ENCODE measurements around the gene TFB1M.
A peak's percentile ranks its signal among the peaks of the same experiment; 100 is the strongest.
"Not testable (repeated sequence)": the region's sequence is repeated elsewhere in the genome, so short reads cannot be mapped to it uniquely, and the experiment has no call there.

TFB1M gene

DNA sequence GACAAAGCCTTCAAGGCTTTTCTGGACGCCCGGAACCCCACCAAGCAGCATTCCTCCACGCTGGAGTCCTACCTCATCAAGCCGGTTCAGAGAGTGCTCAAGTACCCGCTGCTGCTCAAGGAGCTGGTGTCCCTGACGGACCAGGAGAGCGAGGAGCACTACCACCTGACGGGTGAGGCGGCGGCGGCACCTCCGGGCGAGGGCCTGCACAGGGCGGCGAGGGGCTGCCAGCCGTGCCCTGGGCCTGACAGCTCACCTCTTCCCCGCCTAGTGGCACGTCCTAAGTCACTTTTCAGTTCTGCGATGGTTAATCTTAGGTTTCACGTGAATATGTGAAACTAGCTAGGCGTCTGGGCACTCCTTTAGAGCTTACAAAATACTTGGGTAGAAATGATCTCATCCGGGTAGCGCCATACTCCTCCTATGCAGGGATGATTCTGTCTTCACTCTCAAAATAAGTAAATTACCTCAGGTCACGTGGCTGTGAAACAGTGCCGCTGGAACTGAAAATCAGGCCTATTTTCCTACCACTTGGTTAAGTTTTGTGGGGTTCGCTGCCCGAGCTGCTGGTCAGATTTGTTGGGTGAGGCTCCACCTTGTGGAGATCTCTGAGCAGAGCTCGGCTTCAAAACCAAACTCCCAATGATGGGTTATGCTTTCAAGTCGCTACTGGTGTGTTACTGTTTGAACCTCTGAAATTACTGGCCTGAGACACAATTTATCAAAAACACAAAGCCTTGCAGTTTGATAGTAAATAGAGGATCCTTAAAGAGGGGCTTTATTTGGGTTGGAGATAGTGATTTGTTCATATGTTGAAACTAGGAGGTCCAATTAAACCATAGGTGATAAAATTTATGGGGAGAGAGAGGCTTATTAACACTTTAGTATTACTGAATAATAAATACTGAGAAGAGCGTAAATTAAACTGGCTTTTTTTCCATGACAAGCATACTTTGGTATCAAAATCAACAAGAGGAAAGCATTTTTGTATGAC lies 66.0 kb downstream of the TFB1M start:
- peak overlapping the region in 1 of 7 experiments; percentile 11 for H3K4me3 ChIP-seq

DNA sequence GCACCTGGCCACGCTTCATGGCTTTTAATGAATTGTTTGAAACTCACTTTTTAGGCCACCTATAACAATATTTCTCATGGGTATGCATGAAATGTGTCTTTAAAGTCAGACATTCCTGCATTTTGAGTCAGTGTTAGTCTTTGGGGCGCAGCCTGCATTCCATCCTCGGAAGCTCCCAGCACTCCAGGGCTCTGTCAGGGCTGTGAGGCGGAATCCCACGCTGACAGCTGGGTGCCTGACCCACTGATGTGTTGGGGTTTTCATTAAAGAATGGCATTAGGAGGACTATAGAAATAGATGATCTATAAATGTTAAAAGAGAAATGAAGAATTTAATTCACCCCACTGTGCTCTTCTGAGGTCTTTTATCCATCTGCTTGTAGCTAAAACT lies 66.7 kb downstream of the TFB1M start:
- Histone ChIP-seq H3K4me3 (no peak overlapping the region), H3K27ac (peak overlapping the region in 1 of 21 experiments; percentile 28)

More for the DNA sequence above, 66.0 kb downstream of the TFB1M start:
- peak overlapping the region in 1 of 21 experiments; percentile 28 for H3K27ac ChIP-seq

DNA sequence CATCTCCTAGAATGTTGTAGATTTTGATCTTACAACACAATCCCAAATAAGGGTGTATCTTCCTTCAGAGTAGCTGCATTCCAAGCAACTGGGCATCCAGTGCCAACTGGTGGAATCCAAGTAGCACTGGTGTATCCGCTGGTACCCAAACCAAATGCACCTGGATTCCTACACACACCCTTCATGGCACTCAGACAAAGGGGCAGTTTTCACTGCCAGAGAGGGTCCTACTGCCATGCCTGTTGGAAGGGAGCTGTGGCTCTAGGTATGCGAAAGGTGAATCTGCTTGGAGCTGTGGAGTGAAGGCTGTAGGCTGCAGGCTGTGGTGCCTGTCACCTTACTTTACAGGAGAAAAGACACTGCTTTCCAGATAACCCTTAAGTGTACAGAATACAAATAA lies 67.5 kb downstream of the TFB1M start:
- no peak overlapping the region for H3K4me3 ChIP-seq
- no peak overlapping the region for H3K27ac ChIP-seq

DNA sequence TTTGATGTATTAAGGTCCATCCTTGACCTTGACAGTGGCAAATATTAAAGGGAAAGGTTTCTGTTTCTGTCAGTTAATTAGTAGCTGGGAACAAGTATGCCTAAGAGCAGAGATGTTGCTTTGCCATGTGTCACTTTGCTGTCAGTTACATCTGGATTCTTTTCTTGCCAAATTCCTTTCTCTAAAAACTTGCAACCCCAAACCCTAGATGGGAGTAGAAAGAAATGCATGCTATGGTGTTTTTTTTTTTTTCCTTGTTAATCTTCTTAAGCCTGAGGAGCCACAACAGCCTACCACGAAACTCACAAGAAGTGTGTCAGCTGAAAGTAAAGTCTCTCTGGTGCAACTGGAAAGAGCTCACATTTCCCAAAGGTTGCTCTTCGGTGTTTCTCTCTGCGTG lies 68.5 kb downstream of the TFB1M start:
- no peak overlapping the region for H3K4me3 ChIP-seq
- no peak overlapping the region for H3K27ac ChIP-seq

DNA sequence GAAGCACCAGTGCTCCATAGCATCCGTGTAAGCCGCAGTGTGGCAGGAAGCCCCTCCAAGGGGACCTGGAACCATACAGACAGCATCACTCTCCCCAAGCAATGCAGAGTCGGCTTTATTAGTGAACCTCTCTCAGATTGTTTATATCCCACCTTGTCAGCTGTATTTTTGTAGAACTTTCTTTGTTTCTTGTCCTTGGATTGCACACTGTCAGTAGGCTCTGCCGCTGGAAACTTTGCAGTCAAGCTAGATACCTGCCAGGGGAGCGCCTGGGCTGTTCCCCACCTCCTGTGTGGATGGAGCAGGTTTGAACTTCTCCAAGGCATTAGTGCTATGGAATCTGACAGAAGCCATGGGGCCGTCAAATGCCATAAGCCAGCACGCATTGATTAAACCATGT lies 69.1 kb downstream of the TFB1M start:
- H3K27ac ChIP-seq = no peak overlapping the region
- no peak overlapping the region for H3K4me3 ChIP-seq

DNA sequence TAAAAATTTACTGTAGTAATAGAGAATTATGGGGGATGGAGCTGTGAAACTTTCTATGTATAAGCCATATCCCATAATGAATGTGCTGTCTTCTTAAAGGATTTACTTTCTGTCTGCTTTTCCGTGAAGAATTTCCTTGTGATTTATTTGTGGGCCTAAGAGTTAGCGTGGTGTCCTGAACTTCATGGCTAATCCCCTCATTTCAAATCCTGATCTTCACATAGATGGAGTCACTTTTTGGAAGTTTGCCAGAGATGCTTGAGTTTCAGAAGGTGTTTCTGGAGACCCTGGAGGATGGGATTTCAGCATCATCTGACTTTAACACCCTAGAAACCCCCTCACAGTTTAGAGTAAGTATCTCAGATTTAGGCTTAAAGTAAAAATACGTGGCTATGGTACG lies 69.8 kb downstream of the TFB1M start:
- Histone ChIP-seq H3K27ac (no peak overlapping the region), H3K4me3 (no peak overlapping the region)

DNA sequence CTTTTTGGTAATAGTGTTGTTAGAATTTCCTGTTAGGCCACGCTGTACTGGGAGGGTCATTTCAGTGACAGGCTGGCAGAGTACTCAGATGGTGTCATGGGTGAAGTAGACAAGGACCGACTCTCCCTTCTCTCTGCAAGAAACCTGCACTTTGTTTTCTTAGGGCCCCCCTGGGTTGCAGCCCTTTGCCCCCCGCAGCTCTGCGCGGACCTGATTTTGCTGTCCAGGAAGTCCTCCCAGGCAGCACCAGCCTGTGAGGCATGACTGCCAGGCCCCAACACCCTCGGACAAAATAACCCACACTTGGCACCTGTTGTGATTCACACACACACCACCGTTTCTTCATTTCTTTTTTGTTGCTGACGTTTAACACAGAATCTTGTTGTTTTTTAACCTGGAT lies 72.3 kb downstream of the TFB1M start:
- Histone ChIP-seq H3K27ac (no peak overlapping the region), H3K4me3 (no peak overlapping the region)

DNA sequence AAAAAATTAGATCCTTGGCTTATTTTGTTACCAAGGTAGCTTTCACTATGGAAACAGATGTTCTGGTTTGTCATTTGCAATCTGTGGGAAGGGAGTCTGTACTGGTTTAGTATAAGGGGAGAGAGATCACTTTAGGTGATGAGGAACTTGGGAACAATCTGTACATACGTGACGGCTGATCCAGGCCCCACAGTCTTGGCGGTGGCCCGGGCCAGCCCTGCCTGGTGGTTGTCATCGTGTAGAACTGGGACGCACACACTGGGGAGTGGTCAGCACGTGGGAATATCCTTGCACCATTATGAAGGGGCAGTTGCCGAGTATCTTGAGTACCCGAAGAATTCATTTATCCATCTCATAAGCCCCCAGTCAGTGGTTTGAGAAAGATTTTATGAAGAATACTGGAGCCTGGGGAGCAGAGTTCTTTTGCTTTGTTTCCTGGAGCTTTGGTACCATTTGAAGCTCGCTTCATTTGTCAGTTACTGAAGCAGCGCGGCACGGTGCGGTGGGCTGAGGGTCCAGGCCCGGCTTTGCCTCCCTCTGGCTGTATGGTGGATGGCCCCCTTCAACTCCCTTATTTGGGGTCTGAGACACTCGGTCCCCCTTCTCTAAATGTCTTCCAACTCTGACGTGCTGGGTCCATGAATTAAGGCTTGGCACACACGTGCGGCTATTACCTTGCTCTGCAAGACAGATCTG lies 73.2 kb downstream of the TFB1M start:
- H3K27ac ChIP-seq = no peak overlapping the region
- H3K4me3 ChIP-seq = no peak overlapping the region

DNA sequence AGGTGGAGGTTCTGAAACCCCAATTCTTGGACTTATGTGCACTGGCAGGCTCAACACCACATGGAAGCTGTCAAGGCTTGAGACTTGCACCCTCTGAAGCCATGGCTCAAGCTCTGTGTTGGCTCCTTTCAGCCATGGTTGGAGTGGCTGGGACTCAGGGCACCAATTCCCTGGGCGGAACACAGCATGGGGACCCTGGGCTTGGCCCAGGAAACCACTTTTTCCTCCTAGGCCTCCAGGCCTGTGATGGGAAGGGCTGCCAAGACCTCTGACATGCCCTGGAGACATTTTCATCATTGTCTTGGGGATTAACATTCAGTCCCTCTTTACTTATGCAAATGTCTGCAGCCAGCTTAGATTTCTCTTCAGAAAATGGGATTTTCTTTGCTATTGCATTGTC lies 76.7 kb downstream of the TFB1M start:
- Histone ChIP-seq H3K4me3 (no peak overlapping the region), H3K27ac (no peak overlapping the region)

DNA sequence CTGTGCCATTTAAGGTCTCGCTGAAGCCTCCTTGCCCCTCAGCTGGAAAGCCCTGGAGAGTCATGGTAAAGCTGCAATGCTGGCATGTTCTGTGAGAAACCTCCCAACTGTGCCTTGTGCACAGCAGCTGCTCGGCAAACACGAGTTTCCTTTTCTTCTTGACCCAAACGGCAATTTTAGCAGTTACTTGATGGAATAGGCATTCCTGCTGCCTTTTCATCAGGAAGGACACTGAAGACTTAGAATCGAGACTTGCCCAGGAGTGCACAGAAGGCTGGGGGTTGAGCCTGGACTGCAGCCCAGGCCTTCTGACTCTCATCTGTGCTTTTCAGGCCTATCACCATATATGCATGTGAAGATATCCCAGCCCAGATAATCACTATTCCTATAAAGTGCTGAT lies 79.2 kb downstream of the TFB1M start:
- H3K4me3 ChIP-seq = no peak overlapping the region
- no peak overlapping the region for H3K27ac ChIP-seq

DNA sequence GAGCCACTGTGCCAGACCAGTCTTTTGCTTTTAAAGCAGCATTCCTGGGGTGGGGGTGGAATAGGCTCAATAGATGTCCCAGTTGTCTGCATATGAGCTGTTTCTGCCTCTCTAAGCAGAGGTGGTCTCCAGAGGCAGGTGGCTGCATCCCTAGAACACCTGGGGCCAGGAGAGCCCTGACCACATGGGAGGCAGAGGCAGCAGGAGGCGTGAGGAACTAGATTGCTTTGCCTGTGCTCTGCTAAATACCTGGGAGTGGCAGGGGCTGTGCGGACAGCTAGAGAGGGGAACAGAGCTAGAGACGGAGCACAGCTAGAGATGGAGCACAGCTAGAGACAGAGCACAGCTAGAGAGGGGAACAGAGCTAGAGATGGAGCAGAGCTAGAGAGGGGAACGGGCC lies 79.6 kb downstream of the TFB1M start:
- Histone ChIP-seq H3K27ac (no peak overlapping the region), H3K4me3 (no peak overlapping the region)

DNA sequence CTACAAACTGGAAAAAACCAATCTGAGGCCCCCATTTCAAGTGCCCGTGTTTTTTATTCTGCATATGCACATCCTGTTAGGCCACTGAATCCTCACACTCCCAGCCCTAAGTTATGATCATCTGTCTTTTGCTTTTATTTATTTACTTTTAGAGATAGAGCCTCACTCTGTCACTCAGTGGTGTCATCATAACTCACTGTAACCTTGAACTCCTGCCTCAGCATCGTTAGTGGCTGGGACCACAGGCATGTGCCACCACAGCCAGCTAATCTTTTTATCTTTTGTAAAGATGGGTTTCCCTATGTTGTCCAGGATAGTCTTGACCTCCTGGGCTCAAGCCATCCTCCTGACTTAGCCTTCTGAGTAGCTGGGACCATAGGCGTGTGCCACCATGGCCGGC lies 80.1 kb downstream of the TFB1M start:
- no peak overlapping the region for H3K27ac ChIP-seq

DNA sequence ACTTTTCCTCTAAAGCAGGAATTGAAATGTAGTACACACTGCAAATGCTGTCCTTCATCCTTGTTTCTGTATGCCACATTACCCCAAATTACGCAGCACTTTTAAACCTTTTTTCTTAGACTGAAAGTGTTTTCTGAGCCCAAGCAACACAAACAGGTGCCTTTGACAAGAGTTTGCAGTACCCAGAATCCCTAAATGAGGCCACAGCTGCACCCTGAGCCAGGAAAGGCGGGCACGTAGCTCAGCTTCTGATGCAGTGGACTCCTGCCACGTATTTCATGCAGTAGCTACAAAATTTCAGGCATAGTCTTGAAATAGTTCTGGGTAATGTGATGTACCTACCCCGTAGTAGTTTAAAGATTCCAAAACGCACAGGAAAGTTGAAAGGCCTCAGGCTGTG lies 81.4 kb downstream of the TFB1M start:
- H3K27ac ChIP-seq = no peak overlapping the region
- no peak overlapping the region for H3K4me3 ChIP-seq

More for the DNA sequence above, 80.1 kb downstream of the TFB1M start:
- no peak overlapping the region for H3K4me3 ChIP-seq

DNA sequence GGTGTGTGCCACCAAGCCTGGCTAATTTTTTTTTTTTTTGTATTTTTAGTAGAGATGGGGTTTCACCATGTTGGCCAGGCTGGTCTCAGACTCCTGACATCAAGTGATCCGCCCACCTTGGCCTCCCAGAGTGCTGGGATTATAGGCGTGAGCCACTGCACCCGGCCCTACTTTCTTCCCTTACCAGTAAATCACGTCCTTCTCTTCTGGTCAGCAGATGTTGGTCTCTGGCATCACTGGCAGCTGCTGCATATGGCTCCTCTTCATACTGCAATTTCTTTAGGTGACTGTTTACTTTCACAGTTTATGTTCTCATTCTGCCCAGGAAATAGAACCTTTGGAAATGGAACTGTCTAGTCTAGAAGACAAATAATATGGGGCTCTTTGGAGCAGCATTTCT lies 83.3 kb downstream of the TFB1M start:
- H3K4me3 ChIP-seq, H3K27ac ChIP-seq: not testable (repeated sequence)

DNA sequence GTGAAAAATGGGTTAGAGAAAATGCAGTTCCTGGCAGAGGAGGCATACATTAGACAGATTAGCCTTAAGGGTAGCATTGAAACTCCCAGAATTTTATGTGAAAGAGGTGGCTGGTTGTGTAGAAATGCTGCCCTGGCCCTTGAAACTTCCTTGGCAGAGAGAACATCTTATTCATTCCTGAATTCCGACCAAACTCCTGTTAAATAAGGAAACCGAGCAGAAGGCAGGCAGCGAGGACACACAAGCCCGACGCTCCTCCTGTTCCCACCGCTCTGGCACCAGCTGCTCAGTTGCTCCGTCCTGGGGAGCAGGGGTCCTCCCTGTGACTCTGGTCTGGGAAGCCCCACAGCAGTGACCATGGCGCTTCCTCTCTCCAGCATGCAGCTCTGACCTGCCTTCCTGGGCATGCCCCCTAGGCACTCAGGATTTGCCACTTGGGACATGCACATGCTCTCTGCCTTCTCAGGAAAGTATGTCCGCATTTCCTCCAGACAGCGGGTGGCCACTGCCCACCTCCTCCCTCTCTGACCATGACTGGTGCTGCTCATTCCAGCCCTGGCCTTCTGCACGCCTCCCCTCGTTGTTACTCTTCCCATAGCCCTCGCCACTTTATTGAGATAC lies 85.6 kb downstream of the TFB1M start:
- H3K4me3 ChIP-seq = no peak overlapping the region
- H3K27ac ChIP-seq = peak overlapping the region in 1 of 21 experiments; percentile 26

DNA sequence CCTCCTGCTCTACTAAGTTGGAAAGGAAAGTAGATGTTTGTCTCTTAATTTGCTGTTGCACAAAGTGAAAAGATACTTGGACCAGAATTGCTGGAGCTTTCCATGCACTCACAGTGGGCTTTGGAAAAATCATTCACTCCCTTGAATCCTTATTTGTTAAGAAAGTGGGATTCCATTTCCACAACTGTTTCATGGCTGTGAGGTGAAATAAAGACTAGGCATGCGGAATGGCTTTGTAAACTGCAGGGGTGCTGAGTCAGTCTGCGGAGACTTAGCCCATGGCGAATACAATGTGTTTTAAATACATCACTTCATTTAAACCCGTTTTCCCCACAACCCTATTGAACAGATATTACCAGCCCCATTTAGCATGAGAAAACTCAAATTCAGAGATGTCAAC lies 87.2 kb downstream of the TFB1M start:
- H3K27ac ChIP-seq = no peak overlapping the region

DNA sequence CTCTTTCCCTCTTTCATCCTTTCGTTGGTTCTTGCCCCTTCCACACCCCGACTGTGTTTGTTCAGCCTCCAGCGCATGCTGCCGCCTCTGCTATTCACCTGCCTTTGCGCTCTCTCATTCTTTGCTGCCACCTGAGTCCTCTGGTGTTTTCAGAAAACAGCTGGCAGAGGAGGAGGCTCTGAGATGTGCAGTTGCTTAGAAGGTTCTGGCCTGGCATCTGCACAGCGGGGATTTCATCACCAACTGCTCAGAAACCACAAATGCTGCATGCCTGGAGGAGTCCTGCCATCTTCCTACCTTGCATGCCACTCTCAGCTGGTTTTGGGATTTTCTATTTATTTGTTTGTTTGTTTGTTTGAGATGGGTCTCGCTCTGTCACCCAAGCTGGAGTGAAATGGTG lies 89.7 kb downstream of the TFB1M start:
- no peak overlapping the region for H3K4me3 ChIP-seq
- peak overlapping the region in 7 of 21 experiments; percentile 12 to 74 (median 34) for H3K27ac ChIP-seq

More for the DNA sequence above, 87.2 kb downstream of the TFB1M start:
- H3K4me3 ChIP-seq = no peak overlapping the region

DNA sequence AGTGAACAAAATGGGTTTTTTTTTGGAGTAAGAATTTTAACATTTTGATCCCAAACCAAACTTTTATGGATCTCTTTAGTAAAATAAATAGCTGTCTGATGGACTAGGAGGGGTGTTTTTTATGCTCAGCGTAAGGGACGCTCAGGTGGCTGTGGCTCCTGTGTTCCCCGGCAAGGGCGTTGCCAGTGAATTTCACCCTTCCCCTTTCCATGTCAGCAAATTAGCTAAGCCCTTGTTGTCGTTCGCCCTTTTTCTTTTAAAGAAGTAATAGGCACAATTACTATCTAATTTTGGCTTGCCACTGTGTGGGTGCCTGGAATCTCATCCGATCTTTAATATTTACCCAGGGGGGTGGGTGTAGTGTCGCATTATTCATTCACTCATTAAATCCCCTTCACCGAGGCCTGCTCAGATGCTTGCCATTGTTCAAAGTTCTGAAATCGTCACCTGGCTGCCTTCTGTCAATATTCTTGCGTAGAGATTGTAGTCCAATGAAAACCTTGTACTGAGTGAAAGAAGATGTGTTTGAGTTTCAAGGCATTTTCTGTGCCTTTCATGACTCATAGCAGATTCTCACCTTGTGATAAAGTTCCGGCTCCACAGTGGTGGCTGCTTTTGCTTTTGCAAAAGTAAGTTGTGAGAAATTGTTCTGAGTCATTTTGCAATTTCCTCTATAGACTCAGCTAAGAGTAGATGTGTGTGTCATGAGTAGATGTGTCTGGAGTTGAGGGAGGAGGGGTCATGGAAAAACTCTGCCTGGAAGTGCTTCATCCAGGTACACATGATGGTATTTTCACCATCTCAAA lies 90.4 kb downstream of the TFB1M start:
- Histone ChIP-seq H3K4me3 (no peak overlapping the region), H3K27ac (peak overlapping the region in 5 of 21 experiments; percentile 12 to 74 (median 54))

DNA sequence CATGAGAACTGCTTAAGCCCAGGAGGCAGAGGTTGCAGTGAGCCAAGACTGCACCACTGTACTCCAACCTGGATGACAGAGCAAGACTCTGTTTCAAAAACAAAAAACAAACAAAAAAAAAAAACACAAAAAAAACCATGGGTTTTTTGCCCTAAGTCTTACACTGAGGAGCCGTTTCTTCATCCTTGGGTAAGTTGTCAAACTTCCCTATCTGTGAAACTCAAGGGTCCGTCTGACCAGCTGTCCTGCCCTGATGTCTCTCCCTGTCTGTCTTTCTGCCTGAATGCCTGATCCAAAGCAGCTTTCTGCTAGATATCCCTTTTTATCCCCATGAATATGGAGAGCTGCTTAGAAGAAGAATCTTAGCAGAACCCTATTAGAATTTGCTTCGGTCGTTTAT lies 91.8 kb downstream of the TFB1M start:
- H3K4me3 ChIP-seq = no peak overlapping the region
- no peak overlapping the region for H3K27ac ChIP-seq

DNA sequence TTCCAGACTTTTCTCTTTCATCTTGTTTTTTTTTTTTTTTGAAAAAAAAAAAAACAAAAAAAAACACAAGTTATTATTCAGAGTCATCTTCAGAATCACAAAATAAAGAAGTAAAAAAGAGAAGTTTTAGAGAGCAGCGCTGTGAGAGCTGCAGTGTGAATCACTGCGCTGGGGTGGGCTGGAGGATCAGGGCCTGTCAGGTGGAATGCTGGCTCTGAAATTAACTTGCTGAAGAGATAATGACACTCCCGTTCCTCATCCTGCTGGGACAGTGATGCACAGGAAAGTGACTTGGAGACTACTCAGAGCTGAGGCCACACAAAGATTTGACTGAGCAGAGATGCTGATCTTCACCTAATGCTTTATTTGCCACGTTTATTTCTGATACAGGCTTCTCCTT lies 93.2 kb downstream of the TFB1M start:
- H3K4me3 ChIP-seq = no peak overlapping the region
- H3K27ac ChIP-seq = no peak overlapping the region
